Endothelial cell of umbilical vein (primary cell): ENCODE data around the gene NOTCH1. TPM values are rescaled to one million over a fixed set of nuclear protein-coding genes. Genes with fewer than 3 reads are reported as not detected.

ENCODE experiments used
- BruUV-seq: library from RNA; stranded (reverse); fragments of 400-500 nt; replicated peaks from 2 replicates; lab custom pipeline; 2021; lab: Mats Ljungman, UMichigan
- CTCF ChIA-PET: fragments of 300-600, 350-600 bp; sonication (Branson Sonifier 250); formaldehyde crosslinking; loops from one replicate; lab custom pipeline; 2021; ENCODE audit warnings: antibody characterized with exemption, inconsistent platforms; lab: Charles Lee
- POLR2A ChIA-PET: fragments of 300-600, 350-600 bp; sonication (Branson Sonifier 250); formaldehyde crosslinking; loops from one replicate; lab custom pipeline; 2021; ENCODE audit warnings: antibody characterized with exemption, inconsistent platforms; lab: Charles Lee
- DNase-seq: peaks from one replicate; pipeline ENCODE4 v3.0.0-alpha.2; 2011; ENCODE audit warnings: low read depth, low spot score
- FAIRE-seq: peaks from 2 replicates; lab custom pipeline; 2011; peaks lifted over from hg19 to GRCh38; lab: Jason Lieb, UNC
- H2AFZ ChIP-seq: 2 replicates; pipeline ENCODE4 v1.6.0; 2012; ENCODE audit warnings: low read depth, low read length, control low read depth, inconsistent platforms
- H3K27ac ChIP-seq: 2 replicates; pipeline ENCODE4 v1.5.1; 2011; ENCODE audit warnings: low read depth, mild to moderate bottlenecking, control low read depth, low read length, moderate library complexity; ENCODE audit not compliant: insufficient read depth
- H3K27me3 ChIP-seq, 2 experiments: 2 replicates each; pipeline versions ENCODE4 v1.6.0 to v1.6.1; 2011; ENCODE audit warnings: low read length in 2 of 2, mixed read lengths in 1 of 2; ENCODE audit not compliant: control insufficient read depth in 2 of 2, insufficient read depth in 2 of 2
- H3K36me3 ChIP-seq, 2 experiments: 2 replicates in 1 of 2; 3 replicates in 1 of 2; pipeline ENCODE4 v1.5.1; 2011; ENCODE audit warnings: low read length in 2 of 2, mild to moderate bottlenecking in 1 of 2, moderate library complexity in 1 of 2; ENCODE audit not compliant: control insufficient read depth in 2 of 2, insufficient read depth in 2 of 2; ENCODE audit errors: extremely low read depth in 1 of 2
- H3K4me1 ChIP-seq: 3 replicates; pipeline ENCODE4 v1.5.1; 2011; ENCODE audit warnings: mild to moderate bottlenecking, low read length; ENCODE audit not compliant: control insufficient read depth, insufficient read depth; ENCODE audit errors: extremely low read depth
- H3K4me2 ChIP-seq: 2 replicates; pipeline ENCODE4 v1.6.1; 2011; ENCODE audit warnings: low read length, control low read depth, mixed read lengths; ENCODE audit not compliant: insufficient read depth
- H3K4me3 ChIP-seq, 3 experiments: fragments of 200-600 bp in 1 of 3; sonication (generic), shearing (Covaris generic) in 1 of 3; replicated peaks in 1 of 3; 2 replicates each; pipeline ENCODE4 v1.5.1; 2011 to 2016; ENCODE audit warnings: control low read depth in 3 of 3, low read length in 3 of 3, mild to moderate bottlenecking in 2 of 3, inconsistent platforms in 1 of 3, low read depth in 1 of 3, moderate library complexity in 1 of 3; ENCODE audit not compliant: insufficient read depth in 1 of 3
- H3K79me2 ChIP-seq: 2 replicates; pipeline ENCODE4 v1.6.0; 2012; ENCODE audit warnings: low read length, inconsistent platforms; ENCODE audit not compliant: control insufficient read depth, insufficient read depth
- H3K9ac ChIP-seq: replicated peaks from 2 replicates; pipeline ENCODE3; 2011; ENCODE audit warnings: low read length, control low read depth; ENCODE audit not compliant: insufficient read depth; ENCODE audit errors: extremely low read depth
- H3K9me1 ChIP-seq: replicated peaks from 3 replicates; pipeline ENCODE4 v1.6.0; 2011; ENCODE audit warnings: mild to moderate bottlenecking, low read length; ENCODE audit not compliant: control insufficient read depth, insufficient read depth; ENCODE audit errors: extremely low read depth
- H3K9me3 ChIP-seq: replicated peaks from 2 replicates; pipeline ENCODE4 v1.5.1; 2012; ENCODE audit warnings: low read length, inconsistent platforms; ENCODE audit not compliant: control insufficient read depth, insufficient read depth
- H4K20me1 ChIP-seq: replicated peaks from 2 replicates; pipeline ENCODE3; 2011; ENCODE audit warnings: mild to moderate bottlenecking, low read length; ENCODE audit not compliant: control insufficient read depth, insufficient read depth; ENCODE audit errors: extremely low read depth
- FOS ChIP-seq: IDR thresholded peaks from 2 replicates; pipeline ENCODE4 v1.6.1; 2011; ENCODE audit warnings: mild to moderate bottlenecking, low read length, moderate library complexity, borderline replicate concordance; ENCODE audit not compliant: insufficient read depth
- GATA2 ChIP-seq: IDR thresholded peaks from 2 replicates; pipeline ENCODE4 v1.7.0; 2011; ENCODE audit warnings: low read depth, mild to moderate bottlenecking, moderate library complexity, mixed read lengths, low read length; ENCODE audit not compliant: insufficient read length, insufficient read depth
- POLR2A ChIP-seq: IDR thresholded peaks from 2 replicates; pipeline ENCODE4 v1.6.1; 2012; ENCODE audit warnings: low read depth, mild to moderate bottlenecking, control low read depth, low read length
- POLR2AphosphoS5 ChIP-seq: IDR thresholded peaks from 2 replicates; pipeline ENCODE4 v1.6.1; 2012; ENCODE audit warnings: low read depth, mild to moderate bottlenecking, control low read depth, low read length, moderate library complexity; ENCODE audit not compliant: insufficient read depth
- dilution Hi-C: fragments of 300-500 bp; cut with MboI; formaldehyde crosslinking; loops from one replicate; pipeline ENCODE4 v1.15.0; 2019; ENCODE audit warnings: low sequenced_read_pairs; ENCODE audit not compliant: extremely low pct_ligation_motif_present
- intact Hi-C: fragments of 100-400 bp; cut with micrococcal nuclease; formaldehyde crosslinking; loops from one replicate; pipeline ENCODE4 v1.10.0; 2022
- polyA plus RNA-seq, 4 experiments: library from polyadenylated mRNA; depleted of rRNA in 3 of 4; stranded (reverse) in 3 of 4; unstranded in 1 of 4; fragments of >200 nt; gene quantifications; 2 replicates each; pipeline versions ENCODE4 v1.2.1 to v1.2.3, GENCODE V29; 2011 to 2012; ENCODE audit warnings: missing spikeins in 1 of 4
- total RNA-seq: library from RNA; stranded (reverse); gene quantifications from 2 replicates; pipeline ENCODE4 v1.2.3, GENCODE V29; 2021

Gene NOTCH1
- total and polyA plus RNA-seq, 2 donors (not counting 3 experiments of a cell fraction or from before 2014, with no cell fraction given) = 31.7 to 153 TPM

DNA sequence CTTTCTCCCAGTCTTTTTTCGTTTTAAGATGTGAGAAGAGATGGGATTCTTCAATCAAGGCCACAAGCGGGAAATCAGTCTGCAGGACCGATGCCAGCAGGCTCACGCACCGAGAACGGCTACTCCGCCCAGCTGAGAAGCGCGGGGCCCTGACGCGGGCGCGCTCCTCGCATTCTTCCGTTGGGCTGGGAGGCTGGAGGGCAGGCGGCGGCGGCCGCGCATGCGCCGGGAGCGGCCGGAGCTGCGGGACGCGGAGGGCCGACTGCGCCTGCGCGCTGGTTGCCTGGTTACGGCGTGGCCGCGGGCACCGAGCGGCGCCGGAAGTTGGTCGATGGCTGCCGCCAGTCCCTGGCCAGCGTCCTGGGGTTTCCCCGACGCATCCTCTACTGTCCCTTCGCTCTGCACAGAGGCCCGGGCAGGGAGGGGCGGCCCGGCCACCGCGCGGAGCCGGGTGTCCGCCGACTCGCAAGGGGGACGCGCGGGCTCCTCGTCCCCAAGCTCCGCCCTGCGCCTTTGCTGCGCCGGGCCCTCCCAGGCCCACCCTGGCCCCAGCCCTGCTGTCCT, 62.2 kb downstream of the NOTCH1 start:
- peak overlapping the region; percentile 89 for H3K9ac ChIP-seq
- H3K27ac ChIP-seq = peak overlapping the region; percentile 87
- H3K36me3 ChIP-seq = no peaks in the 10 kb centered on the region
- no peaks in the 10 kb centered on the region for H3K9me1 ChIP-seq
- DNase-seq (peak; percentile 92), FAIRE-seq (no peak)
- peak overlapping the region in 2 of 3 experiments; percentile 31 to 51 for H3K4me3 ChIP-seq
- peaks cover 37% of the 10 kb centered on the region for H3K79me2 ChIP-seq
- TF ChIP-seq GATA2 (no peak), POLR2AphosphoS5 (peak; percentile 14), FOS (no peak)
- H2AFZ ChIP-seq = peak overlapping the region; percentile 49
- CTCF ChIA-PET = interaction anchor here (2.0 to 8.5 kb wide), 7 partner anchors 46 to 188 kb away, joined by 9 to 261 read pairs (median 29); no protein-coding TSS in a partner anchor
- no peaks in the 10 kb centered on the region for H4K20me1 ChIP-seq
- POLR2A ChIA-PET = interaction anchor here (1.3 kb wide), 1 partner anchor 142 kb away, joined by 5 read pairs; no protein-coding TSS in a partner anchor
- no TSS peak for BruUV-seq
- H3K9me3 ChIP-seq = no peaks in the 10 kb centered on the region
- dilution Hi-C loops (loop anchor here (10.0 kb wide), 1 partner anchor 71 kb away; no protein-coding TSS in a partner anchor), intact Hi-C loops (loop anchor here (1.0 to 5.0 kb wide), 3 partner anchors 45 to 229 kb away; partner anchors contain the start of genes DIPK1B and INPP5E)
- peaks cover 16% of the 10 kb centered on the region for H3K4me1 ChIP-seq
- no peaks in the 10 kb centered on the region for H3K27me3 ChIP-seq
- peak overlapping the region; percentile 57 for H3K4me2 ChIP-seq

DNA sequence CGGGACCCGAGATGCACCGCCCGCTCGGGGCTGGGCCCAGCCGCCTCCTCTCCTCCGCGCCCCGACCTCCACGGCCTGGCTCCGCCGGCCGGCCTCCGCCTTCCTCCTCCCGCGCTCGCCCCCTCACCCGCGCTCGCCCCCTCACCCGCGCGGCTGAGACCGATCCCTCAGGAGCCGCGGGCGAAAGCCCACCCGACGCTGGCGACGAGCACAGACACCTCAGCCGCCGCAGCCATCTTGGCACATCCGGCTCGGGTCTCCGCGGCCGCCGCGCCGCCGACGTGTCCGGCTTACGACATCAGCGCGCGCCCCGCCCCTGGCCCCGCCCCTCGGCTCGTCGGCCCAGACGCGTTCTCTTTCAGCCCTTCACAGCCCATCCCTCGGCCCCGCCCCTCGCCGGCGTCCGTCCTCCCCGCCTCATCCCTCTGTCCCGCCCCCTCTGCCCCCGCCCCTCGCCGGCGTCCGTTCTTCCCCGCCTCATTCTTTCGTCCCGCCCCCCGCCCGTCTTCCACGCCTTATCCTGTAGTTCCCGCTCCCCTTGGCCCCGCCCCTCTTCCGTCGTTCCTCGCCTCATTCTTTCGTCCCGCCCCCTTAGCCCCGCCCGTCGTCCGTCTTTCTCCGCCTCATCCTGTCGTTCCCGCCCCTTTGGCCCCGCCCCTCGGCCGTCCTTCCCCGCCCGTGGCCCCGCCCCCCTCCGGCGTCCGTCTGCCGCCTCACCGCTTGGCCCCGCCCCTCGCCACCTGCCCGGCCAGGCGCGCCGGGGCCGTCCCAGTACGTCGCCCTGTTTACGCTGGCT, 62.9 kb downstream of the NOTCH1 start, which contains the start of gene SEC16A:
TSS of gene SEC16A (minus strand) at position 248 of the 796 bp plus-strand sequence. CDS start 5,425 bp downstream, outside the sequence.
- peak within 1 kb of the TSS; percentile 89 for H3K4me2 ChIP-seq
- no peaks in the 10 kb centered on the region for H3K9me3 ChIP-seq
- FAIRE-seq = peak; percentile 93
- H3K4me1 ChIP-seq = peaks cover 16% of the 10 kb centered on the region
- H2AFZ ChIP-seq = peak within 1 kb of the TSS; percentile 49
- H3K27ac ChIP-seq = peak within 1 kb of the TSS; percentile 91
- no peaks in the 10 kb centered on the region for H4K20me1 ChIP-seq
- peak; percentile 96 for DNase-seq
- peak within 1 kb of the TSS; percentile 63 to 94 (median 88) for H3K4me3 ChIP-seq
- dilution Hi-C loops (loop anchor here (10.0 kb wide), 1 partner anchor 72 kb away; no protein-coding TSS in a partner anchor), intact Hi-C loops (loop anchor here (1.0 to 5.0 kb wide), 3 partner anchors 44 to 229 kb away; partner anchors contain the start of genes DIPK1B and INPP5E)
- no TSS peak for BruUV-seq
- H3K9me1 ChIP-seq = no peaks in the 10 kb centered on the region
- CTCF ChIA-PET = interaction anchor here (2.0 to 7.6 kb wide), 4 partner anchors 144 to 189 kb away, joined by 9 to 261 read pairs (median 72); no protein-coding TSS in a partner anchor
- peaks cover 42% of the 10 kb centered on the region for H3K79me2 ChIP-seq
- TF ChIP-seq POLR2AphosphoS5 = peak; percentile 90
- TF ChIP-seq POLR2A = peak; percentile 90
- TF ChIP-seq FOS = no peak
- no peak for TF ChIP-seq GATA2
- H3K27me3 ChIP-seq = no peaks in the 10 kb centered on the region
- H3K9ac ChIP-seq = peak within 1 kb of the TSS; percentile 98
- POLR2A ChIA-PET = interaction anchor here (1.3 kb wide), 1 partner anchor 142 kb away, joined by 5 read pairs; no protein-coding TSS in a partner anchor
- H3K36me3 ChIP-seq = no peaks in the 10 kb centered on the region
